OCI-M1 (cell line): ENCODE data around the gene TNXB.
"Not testable (repeated sequence)": the region's sequence is repeated elsewhere in the genome, so short reads cannot be mapped to it uniquely, and the experiment has no call there.

Experiments used
- DNase-seq: peaks from one replicate; lab custom pipeline; 2025; lab: John Stamatoyannopoulos, UW

TNXB gene

GRCh38 chr6:32064706-32065105 lies 44.4 kb downstream of the TNXB start:
- no peak for DNase-seq

- peak; percentile 36 for DNase-seq
Measured at GRCh38 chr6:32060966-32061655, 48.0 kb downstream of the TNXB start.

- DNase-seq = no peak
Measured at GRCh38 chr6:32058511-32058963, 50.6 kb downstream of the TNXB start.

DNA sequence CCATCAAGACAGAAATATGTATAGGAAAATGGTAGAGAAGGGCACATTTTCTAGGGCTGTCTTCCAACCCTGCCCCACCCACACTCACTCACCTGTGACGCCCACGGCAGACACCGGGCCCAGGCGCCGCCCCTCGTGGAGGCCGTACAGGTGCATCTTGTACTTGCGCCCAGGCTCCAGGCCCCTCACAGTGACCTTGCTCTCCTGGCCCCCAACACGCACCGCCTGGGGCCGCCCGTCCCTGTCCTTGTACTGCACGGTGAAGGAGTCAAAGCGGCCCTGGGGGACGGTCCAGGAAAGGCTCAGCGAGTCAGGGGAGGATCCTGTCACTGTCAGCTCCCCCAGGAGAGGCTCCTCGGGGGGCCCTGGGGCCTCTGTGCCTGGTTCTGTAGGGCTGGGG lies 51.2 kb downstream of the TNXB start:
- no peak for DNase-seq

- no peak for DNase-seq
Measured at GRCh38 chr6:32056254-32056653, 52.9 kb downstream of the TNXB start.

- DNase-seq = not testable (repeated sequence)
Measured at GRCh38 chr6:32055756-32056155, 53.4 kb downstream of the TNXB start.

GRCh38 chr6:32053314-32053713 lies 55.8 kb downstream of the TNXB start:
- not testable (repeated sequence) for DNase-seq

DNA sequence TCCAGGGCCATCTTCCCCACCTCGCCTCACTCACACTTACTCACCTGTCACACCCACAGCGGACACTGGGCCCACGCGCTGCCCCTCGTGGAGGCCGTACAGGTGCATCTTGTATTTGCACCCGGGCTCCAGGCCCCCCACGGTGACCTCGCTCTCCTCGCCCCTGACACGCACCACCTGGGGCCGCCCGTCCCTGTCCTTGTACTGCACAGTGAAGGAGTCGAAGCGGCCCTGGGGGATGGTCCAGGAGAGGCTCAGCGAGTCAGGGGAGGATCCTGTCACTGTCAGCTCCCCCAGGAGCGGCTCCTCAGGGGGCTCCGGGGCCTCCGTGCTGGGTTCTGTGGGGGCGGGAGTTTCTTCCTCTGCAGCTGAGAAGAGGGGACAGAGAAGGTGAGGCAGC lies 56.5 kb downstream of the TNXB start:
- not testable (repeated sequence) for DNase-seq

DNA sequence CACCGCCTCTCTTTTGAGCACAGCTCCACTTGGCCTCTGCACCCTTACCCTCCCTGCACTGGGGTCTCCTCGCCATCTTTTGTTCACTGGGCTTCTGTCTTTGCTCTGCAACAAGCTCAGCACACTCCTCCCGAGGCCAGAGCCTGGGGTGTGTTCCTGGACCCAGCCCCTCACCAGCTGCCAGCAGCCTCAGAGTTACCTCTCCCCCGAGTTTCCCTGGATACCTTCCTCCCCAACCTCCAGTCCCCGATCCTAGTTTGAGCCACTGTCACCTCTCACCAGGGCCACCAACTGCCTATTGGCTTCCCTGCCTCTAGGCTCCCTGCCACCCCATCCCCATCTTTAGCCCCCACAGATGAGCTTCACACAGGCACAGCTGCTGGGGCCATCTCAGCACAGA lies 58.6 kb downstream of the TNXB start:
- no peak for DNase-seq

DNA sequence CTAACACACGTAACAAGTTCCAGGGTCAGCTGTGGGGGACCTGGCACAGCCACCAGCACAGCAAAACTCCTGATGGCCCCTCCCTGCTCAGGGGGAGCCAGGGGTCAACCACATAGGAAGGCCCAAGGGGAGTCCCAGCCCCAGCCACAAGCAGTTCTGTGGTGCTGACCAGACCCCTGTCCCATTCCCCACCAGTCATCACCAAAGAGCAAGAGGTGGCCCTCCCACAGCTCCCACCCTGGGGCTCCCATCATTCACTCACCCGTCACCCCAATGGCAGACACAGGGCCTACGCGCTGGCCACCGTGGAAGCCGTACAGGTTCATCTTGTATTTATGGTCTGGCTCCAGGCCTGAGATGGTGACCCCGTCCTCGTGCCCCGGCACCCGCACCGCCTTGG lies 59.4 kb downstream of the TNXB start:
- not testable (repeated sequence) for DNase-seq

DNA sequence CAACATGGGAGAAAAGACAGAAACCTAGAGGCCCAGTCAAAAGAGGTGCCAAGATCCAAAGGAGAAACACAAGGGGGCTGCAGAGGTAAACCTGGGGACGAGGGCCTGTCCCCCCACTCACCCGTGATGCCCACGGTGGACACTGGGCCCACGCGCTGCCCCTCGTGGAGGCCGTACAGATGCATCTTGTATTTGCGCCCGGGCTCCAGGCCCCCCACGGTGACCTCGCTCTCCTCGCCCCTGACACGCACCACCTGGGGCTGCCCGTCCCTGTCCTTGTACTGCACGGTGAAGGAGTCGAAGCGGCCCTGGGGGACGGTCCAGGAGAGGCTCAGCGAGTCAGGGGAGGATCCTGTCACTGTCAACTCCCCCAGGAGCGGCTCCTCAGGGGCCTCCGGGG lies 60.0 kb downstream of the TNXB start:
- DNase-seq = not testable (repeated sequence)

DNA sequence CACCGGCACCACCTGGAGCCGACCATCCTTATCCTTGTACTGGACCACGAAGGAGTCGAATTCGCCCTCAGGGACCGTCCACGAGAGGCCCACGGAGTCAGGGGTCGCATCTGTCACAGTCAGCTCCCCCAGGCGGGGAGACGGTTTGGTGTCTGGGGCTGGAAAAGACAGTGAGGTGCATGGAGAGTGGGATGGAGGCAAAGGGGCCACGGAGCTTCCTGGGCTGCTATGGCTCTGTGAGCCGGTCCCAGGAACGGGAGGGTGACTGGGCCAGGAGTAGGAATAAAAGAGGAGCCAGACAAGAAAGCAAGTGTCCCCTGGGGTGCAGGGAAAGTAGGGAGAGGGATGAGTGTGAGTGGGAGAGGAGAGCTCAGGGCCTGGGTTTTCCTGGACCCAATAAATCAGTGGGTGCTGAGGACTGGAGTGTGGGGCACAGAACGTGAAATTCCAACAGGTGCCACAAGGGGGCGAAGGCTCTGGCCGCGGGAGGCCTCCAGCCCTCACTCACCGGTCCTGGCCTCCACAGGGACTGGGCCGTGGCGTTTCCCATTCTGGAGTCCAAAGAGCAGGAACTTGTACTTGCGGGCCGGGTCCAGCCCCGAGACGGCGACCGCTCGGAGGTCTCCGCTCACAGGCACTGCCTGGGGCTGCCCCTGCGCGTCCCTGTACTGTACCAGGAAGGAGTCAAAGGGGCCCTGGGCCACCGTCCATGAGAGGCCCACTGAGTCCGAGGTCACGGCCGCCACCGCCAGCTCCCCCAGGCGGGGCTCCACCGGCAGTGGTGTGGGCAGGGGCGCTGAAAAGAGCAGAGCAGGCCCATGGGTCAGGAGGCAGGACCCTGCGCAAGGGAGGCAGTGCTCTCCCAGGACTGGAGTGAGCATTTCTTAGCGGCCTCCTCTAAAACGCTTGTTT lies 61.0 kb downstream of the TNXB start:
- peak; percentile 85 for DNase-seq

- no peak for DNase-seq
Measured at GRCh38 chr6:32047539-32047854, 61.6 kb downstream of the TNXB start.

- no peak for DNase-seq
Measured at GRCh38 chr6:32047084-32047478, 62.1 kb downstream of the TNXB start.

GRCh38 chr6:32046450-32047083 lies 62.6 kb downstream of the TNXB start:
- no peak for DNase-seq

GRCh38 chr6:32045811-32046449 lies 63.2 kb downstream of the TNXB start:
- DNase-seq = no peak

DNA sequence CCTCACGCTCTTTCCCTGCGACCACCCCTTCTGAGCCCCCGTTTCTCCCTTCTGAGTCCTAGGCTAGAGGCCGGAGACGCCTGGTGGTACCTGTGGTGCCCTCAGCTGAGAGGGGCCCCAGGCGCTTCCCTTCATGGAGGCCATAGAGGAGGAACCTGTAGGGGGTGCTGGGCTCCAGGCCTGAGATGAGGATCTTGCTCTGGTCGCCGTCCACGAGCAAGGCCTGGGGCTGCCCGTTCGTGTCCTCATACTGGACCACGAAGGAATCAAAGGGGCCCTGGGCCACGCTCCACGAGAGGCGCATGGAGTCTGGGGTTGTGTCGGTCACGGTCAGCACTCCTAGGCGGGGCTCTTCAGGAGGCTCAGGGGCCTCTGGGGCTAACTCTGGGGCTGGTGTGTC lies 64.2 kb downstream of the TNXB start:
- not testable (repeated sequence) for DNase-seq

DNA sequence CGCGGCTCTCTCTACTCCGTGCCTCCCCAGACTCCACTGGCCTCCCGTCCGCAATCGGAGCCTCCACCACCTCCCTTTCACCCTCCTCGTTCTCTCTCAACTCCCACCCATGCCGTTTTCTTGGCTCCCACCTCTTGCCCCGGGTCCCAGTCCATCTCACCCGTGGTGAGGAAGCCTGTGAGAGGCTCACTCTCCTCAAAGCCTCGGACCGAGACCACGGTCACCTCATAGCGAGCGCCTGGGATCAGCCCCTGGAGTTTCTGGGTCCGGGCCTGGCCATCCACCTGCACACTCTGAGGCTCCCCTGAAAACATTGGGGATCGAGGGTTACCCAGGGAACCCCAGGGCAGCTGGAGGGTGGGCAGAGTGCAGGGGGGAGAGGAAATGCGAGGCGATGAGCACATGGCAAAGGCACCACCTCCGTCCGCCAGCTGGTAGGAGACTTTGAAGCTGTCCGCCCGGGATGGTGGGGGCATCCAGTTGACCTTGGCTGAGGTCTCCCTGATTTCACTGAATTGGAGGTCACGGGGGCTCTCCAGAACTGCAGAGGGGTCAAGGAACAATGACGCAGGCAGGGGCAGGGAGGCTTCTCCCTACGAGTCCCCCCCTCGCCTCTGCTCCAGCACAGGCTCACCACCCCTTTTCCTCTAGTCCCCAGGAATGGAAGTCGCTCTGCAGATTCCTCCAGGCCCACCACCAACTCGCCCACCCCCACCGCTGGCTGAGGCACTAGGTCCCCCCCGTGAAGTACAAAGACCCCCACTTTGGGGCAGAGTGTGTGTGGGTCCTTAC lies 65.4 kb downstream of the TNXB start:
- DNase-seq = not testable (repeated sequence)

DNA sequence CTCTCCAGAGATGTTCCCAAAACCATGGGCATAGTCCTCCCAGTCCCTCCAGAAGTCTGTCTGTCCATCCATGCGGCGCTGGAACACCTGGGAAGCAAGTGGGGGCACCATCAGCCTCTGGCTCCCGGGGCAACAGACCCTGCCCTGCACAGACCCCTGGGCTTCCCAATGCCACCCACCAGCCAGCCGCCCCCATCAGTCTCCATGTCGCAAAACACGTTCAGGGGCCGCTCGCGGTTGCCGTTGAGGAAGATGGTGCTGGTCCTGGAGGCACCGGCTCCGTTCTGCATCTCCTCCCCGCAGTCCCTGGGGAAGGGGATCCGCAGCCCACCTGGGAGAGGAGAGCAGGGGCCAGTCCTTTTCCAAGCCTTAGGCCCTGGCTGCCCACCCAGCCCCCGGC lies 66.9 kb downstream of the TNXB start:
- not testable (repeated sequence) for DNase-seq

- DNase-seq = not testable (repeated sequence)
Measured at GRCh38 chr6:32041385-32041784, 67.8 kb downstream of the TNXB start.

- not testable (repeated sequence) for DNase-seq
Measured at GRCh38 chr6:32041050-32041321, 68.2 kb downstream of the TNXB start.
